AG04449 (cell line): ENCODE results near the gene ZNF236.

Experiments used
- CTCF ChIA-PET: fragments of 350-600 bp; formaldehyde crosslinking; extraction: SDS; loops from one replicate; lab custom pipeline; 2021; ENCODE audit warnings: antibody characterized with exemption; lab: Yijun Ruan, JAX
- POLR2A ChIA-PET: fragments of 400-600, 350-600 bp; formaldehyde crosslinking; extraction: SDS; loops from one replicate; lab custom pipeline; 2020; ENCODE audit warnings: antibody characterized with exemption, inconsistent platforms; lab: Yijun Ruan, JAX
- DNase-seq: peaks from one replicate; pipeline ENCODE4 v3.0.0-alpha.2; 2010; ENCODE audit warnings: low read depth, low spot score
- H3K4me3 ChIP-seq: 2 replicates; pipeline ENCODE4 v1.5.1; 2011; ENCODE audit warnings: low read depth, mild to moderate bottlenecking, control low read depth, low read length
- CTCF ChIP-seq: IDR thresholded peaks from one replicate; pipeline ENCODE4 v1.5.1; 2011; ENCODE audit warnings: mild to moderate bottlenecking, moderate library complexity, low read length, control low read depth, inconsistent platforms; ENCODE audit not compliant: insufficient read depth; ENCODE audit errors: missing control alignments

The ZNF236 gene

GRCh38 chr18:76977108-76977621 lies 154.8 kb downstream of the ZNF236 start:
- no peak for TF ChIP-seq CTCF
- CTCF ChIA-PET, result interaction anchor here (1.5 to 2.2 kb wide), 2 partner anchors 23 to 174 kb away, joined by 5 to 7 read pairs; no protein-coding TSS in a partner anchor
- no peak for DNase-seq
- POLR2A ChIA-PET, result no interaction called here
- H3K4me3 ChIP-seq, result no peak overlapping the region

GRCh38 chr18:76977684-76978232 lies 155.4 kb downstream of the ZNF236 start:
- POLR2A ChIA-PET, result no interaction called here
- TF ChIP-seq CTCF, result no peak
- DNase-seq, result no peak
- CTCF ChIA-PET, result interaction anchor here (1.3 to 2.2 kb wide), 3 partner anchors 8 to 174 kb away, joined by 4 to 7 read pairs (median 5); no protein-coding TSS in a partner anchor
- no peak overlapping the region for H3K4me3 ChIP-seq

GRCh38 chr18:76978616-76979015 lies 156.3 kb downstream of the ZNF236 start:
- ChIA-PET CTCF (interaction anchor here (1.3 to 2.2 kb wide), 2 partner anchors 9 to 175 kb away, joined by 4 to 7 read pairs; no protein-coding TSS in a partner anchor), POLR2A (no interaction called here)
- no peak for TF ChIP-seq CTCF
- no peak for DNase-seq
- H3K4me3 ChIP-seq, result no peak overlapping the region

- TF ChIP-seq CTCF, result no peak
- DNase-seq, result no peak
- no peak overlapping the region for H3K4me3 ChIP-seq
- POLR2A ChIA-PET, result no interaction called here
- CTCF ChIA-PET, result interaction anchor here (1.1 to 1.2 kb wide), 2 partner anchors 18 to 176 kb away, joined by 3 to 7 read pairs; no protein-coding TSS in a partner anchor
These were observed 156.9 kb downstream of the ZNF236 start for GRCh38 chr18:76979111-76979751.

- TF ChIP-seq CTCF, result no peak
- CTCF ChIA-PET, result interaction anchor here (1.0 to 1.2 kb wide), 3 partner anchors 18 to 232 kb away, joined by 3 to 7 read pairs (median 5); no protein-coding TSS in a partner anchor
- DNase-seq, result no peak
- POLR2A ChIA-PET, result no interaction called here
- H3K4me3 ChIP-seq, result no peak overlapping the region
These were observed 157.5 kb downstream of the ZNF236 start for GRCh38 chr18:76979906-76980305.
